ENCODE measurements around the gene ZNF423.

The ZNF423 gene

GRCh38 chr16:49542946-49543630, 312.8 kb downstream of the ZNF423 start:
- DNase-seq: no peak

GRCh38 chr16:49542391-49542891, 313.5 kb downstream of the ZNF423 start:
- DNase-seq: no peak

GRCh38 chr16:49540836-49541235, 315.1 kb downstream of the ZNF423 start:
- no peak for DNase-seq

GRCh38 chr16:49539758-49540157, 316.2 kb downstream of the ZNF423 start:
- no peak for DNase-seq

GRCh38 chr16:49537924-49538459, 317.9 kb downstream of the ZNF423 start:
- DNase-seq: no peak

- no peak for DNase-seq
These were observed 320.9 kb downstream of the ZNF423 start for GRCh38 chr16:49534901-49535610.

GRCh38 chr16:49533422-49533821, 322.5 kb downstream of the ZNF423 start:
- no peak for DNase-seq

- no peak for DNase-seq
These were observed 323.0 kb downstream of the ZNF423 start for GRCh38 chr16:49532873-49533272.

- no peak for DNase-seq
These were observed 323.7 kb downstream of the ZNF423 start for GRCh38 chr16:49531931-49532840.

GRCh38 chr16:49531425-49531824, 324.5 kb downstream of the ZNF423 start:
- DNase-seq: no peak

- no peak for DNase-seq
These were observed 325.4 kb downstream of the ZNF423 start for GRCh38 chr16:49530427-49530970.

GRCh38 chr16:49529411-49530045, 326.4 kb downstream of the ZNF423 start:
- no peak for DNase-seq

GRCh38 chr16:49528866-49529288, 327.0 kb downstream of the ZNF423 start:
- DNase-seq: no peak

GRCh38 chr16:49528060-49528865, 327.6 kb downstream of the ZNF423 start:
- DNase-seq: no peak

- DNase-seq: no peak
These were observed 328.3 kb downstream of the ZNF423 start for GRCh38 chr16:49527611-49528010.

- DNase-seq: no peak
These were observed 329.0 kb downstream of the ZNF423 start for GRCh38 chr16:49526860-49527365.

GRCh38 chr16:49524947-49525315, 331.0 kb downstream of the ZNF423 start:
- no peak for DNase-seq

GRCh38 chr16:49524216-49524946, 331.5 kb downstream of the ZNF423 start:
- DNase-seq: no peak

GRCh38 chr16:49523435-49524159, 332.3 kb downstream of the ZNF423 start:
- DNase-seq: no peak

All from CD4-positive, alpha-beta T cell treated with Interleukin-15 for 1 hour (primary cell).